A673 (cell line): ENCODE data around the gene SLC9C2. TPM values are rescaled to one million over a fixed set of nuclear protein-coding genes. Genes with fewer than 3 reads are reported as not detected.

Experiments
- BruUV-seq: library from RNA; stranded (reverse); fragments of 400-500 nt; replicated peaks from 2 replicates; lab custom pipeline; 2021; lab: Mats Ljungman, UMichigan
- CTCF ChIA-PET: fragments of 300-600 bp; sonication (Branson Sonifier 250); formaldehyde crosslinking; loops from one replicate; lab custom pipeline; 2022; ENCODE audit warnings: antibody characterized with exemption; lab: Charles Lee
- POLR2A ChIA-PET: fragments of 300-600 bp; sonication (Branson Sonifier 250); formaldehyde crosslinking; loops from one replicate; lab custom pipeline; 2022; ENCODE audit warnings: antibody characterized with exemption; ENCODE audit not compliant: low non-redundant PET; lab: Charles Lee
- DNase-seq: peaks from one replicate; pipeline ENCODE4 v3.0.0-alpha.2; 2015; ENCODE audit warnings: low spot score
- H3K27ac ChIP-seq: fragments of 200-600 bp; sonication (generic); 2 replicates; pipeline ENCODE4 v1.5.1; 2016; ENCODE audit warnings: mixed run types, low read depth, mild to moderate bottlenecking, mixed read lengths, antibody characterized with exemption, low read length; ENCODE audit not compliant: poor library complexity, severe bottlenecking
- H3K27me3 ChIP-seq: fragments of 200-600 bp; sonication (generic); replicated peaks from 2 replicates; pipeline ENCODE4 v1.6.1; 2017; ENCODE audit warnings: mixed run types, low read depth, mild to moderate bottlenecking, mixed read lengths, antibody characterized with exemption, low read length; ENCODE audit not compliant: insufficient read depth, poor library complexity
- H3K36me3 ChIP-seq: fragments of 200-600 bp; sonication (generic); 2 replicates; pipeline ENCODE4 v1.6.1; 2016; ENCODE audit warnings: mixed run types, mild to moderate bottlenecking, mixed read lengths, antibody characterized with exemption, low read length; ENCODE audit not compliant: insufficient read depth, poor library complexity, severe bottlenecking
- H3K4me1 ChIP-seq: fragments of 200-600 bp; sonication (generic); 2 replicates; pipeline ENCODE4 v1.6.1; 2017; ENCODE audit warnings: mixed run types, mild to moderate bottlenecking, mixed read lengths, antibody characterized with exemption, low read length; ENCODE audit not compliant: insufficient read depth, poor library complexity, severe bottlenecking
- H3K4me3 ChIP-seq: fragments of 200-600 bp; sonication (generic); 2 replicates; pipeline ENCODE4 v1.5.1; 2016; ENCODE audit warnings: low read depth, mixed run types, mild to moderate bottlenecking, mixed read lengths, low read length; ENCODE audit not compliant: poor library complexity, severe bottlenecking
- H3K9me3 ChIP-seq: fragments of 200-600 bp; sonication (generic); 2 replicates; pipeline ENCODE4 v1.6.1; 2016; ENCODE audit warnings: mixed run types, low read depth, mild to moderate bottlenecking, mixed read lengths, antibody characterized with exemption, low read length; ENCODE audit not compliant: poor library complexity, severe bottlenecking
- CTCF ChIP-seq: fragments of 300-800, 200-600 bp; sonication (generic); conservative IDR thresholded peaks from 2 replicates; pipeline ENCODE4 v1.5.1; 2017; ENCODE audit warnings: low read depth, mild to moderate bottlenecking, antibody characterized with exemption, low read length, moderate library complexity, mixed read lengths
- EZH2 ChIP-seq: fragments of 200-600 bp; sonication (generic); IDR thresholded peaks from 2 replicates; pipeline ENCODE4 v1.6.1; 2017; ENCODE audit warnings: borderline replicate concordance, low read depth, mild to moderate bottlenecking, mixed read lengths, antibody characterized with exemption, low read length; ENCODE audit not compliant: poor library complexity, severe bottlenecking
- intact Hi-C: fragments of 100-400 bp; cut with micrococcal nuclease; formaldehyde crosslinking; loops from one replicate; pipeline ENCODE4 v1.10.0; 2022; ENCODE audit not compliant: unreplicated experiment
- total RNA-seq: library from RNA; stranded (reverse); gene quantifications from 2 replicates; pipeline ENCODE4 v1.2.3, GENCODE V29; 2021

The SLC9C2 gene
- total RNA-seq, 1 experiment from 2014 or later = not detected

- intact Hi-C loops = loop anchor here (10.0 kb wide), 1 partner anchor 150 kb away; the partner anchor contains the start of gene SLC9C2
- no peaks in the 10 kb centered on the region for H3K27me3 ChIP-seq
- DNase-seq = no peak
- POLR2A ChIA-PET = no interaction called here
- no TSS peak for BruUV-seq
- H3K27ac ChIP-seq = no peak overlapping the region
- H3K4me1 ChIP-seq = no peaks in the 10 kb centered on the region
- no peak overlapping the region for H3K4me3 ChIP-seq
- H3K36me3 ChIP-seq = no peaks in the 10 kb centered on the region
- CTCF ChIA-PET = no interaction called here
- TF ChIP-seq EZH2 (no peak), CTCF (no peak)
- no peaks in the 10 kb centered on the region for H3K9me3 ChIP-seq
Observed at GRCh38 chr1:173454966-173455524, 147.8 kb downstream of the SLC9C2 start.

GRCh38 chr1:173453982-173454381 is 148.9 kb downstream of the SLC9C2 start:
- H3K4me3 ChIP-seq = no peak overlapping the region
- H3K27me3 ChIP-seq = no peaks in the 10 kb centered on the region
- BruUV-seq = no TSS peak
- no peaks in the 10 kb centered on the region for H3K9me3 ChIP-seq
- POLR2A ChIA-PET = no interaction called here
- H3K27ac ChIP-seq = no peak overlapping the region
- H3K36me3 ChIP-seq = no peaks in the 10 kb centered on the region
- TF ChIP-seq EZH2 = no peak
- TF ChIP-seq CTCF = no peak
- intact Hi-C loops = loop anchor here (10.0 kb wide), 1 partner anchor 151 kb away; the partner anchor contains the start of gene SLC9C2
- CTCF ChIA-PET = no interaction called here
- DNase-seq = no peak
- no peaks in the 10 kb centered on the region for H3K4me1 ChIP-seq

GRCh38 chr1:173451981-173452380 is 150.9 kb downstream of the SLC9C2 start:
- H3K27ac ChIP-seq = no peak overlapping the region
- CTCF ChIA-PET = no interaction called here

More at GRCh38 chr1:173451981-173452380, 150.9 kb downstream of the SLC9C2 start:
- Histone ChIP-seq H3K4me3 (no peak overlapping the region), H3K4me1 (no peaks in the 10 kb centered on the region), H3K36me3 (no peaks in the 10 kb centered on the region), H3K9me3 (no peaks in the 10 kb centered on the region), H3K27me3 (no peaks in the 10 kb centered on the region)
- TF ChIP-seq EZH2 = no peak
- TF ChIP-seq CTCF = no peak
- intact Hi-C loops = loop anchor here (10.0 kb wide), 1 partner anchor 153 kb away; the partner anchor contains the start of gene SLC9C2
- POLR2A ChIA-PET = no interaction called here
- no peak for DNase-seq
- BruUV-seq = no TSS peak

Other genes with a start within 250 kb of the SLC9C2 start
- 270 and 276 TPM in 2 replicates for gene PRDX6, start 125.7 kb downstream of the SLC9C2 start, total RNA-seq
- not detected in 2 replicates for gene TEX50, start 32.3 kb upstream of the SLC9C2 start, total RNA-seq
- gene ANKRD45, start 66.8 kb upstream of the SLC9C2 start, total RNA-seq = 0.73 and 0.98 TPM in 2 replicates
- gene KLHL20, start 111.9 kb upstream of the SLC9C2 start, total RNA-seq = 17.7 and 18.4 TPM in 2 replicates
- 41.6 and 43.4 TPM in 2 replicates for gene DARS2, start 221.6 kb upstream of the SLC9C2 start, total RNA-seq
- gene CENPL, start 221.8 kb upstream of the SLC9C2 start, total RNA-seq = 34.3 and 35.7 TPM in 2 replicates